GM21390 (cell line): ENCODE data around the gene KLHL6.
"Not testable (repeated sequence)": the region's sequence is repeated elsewhere in the genome, so short reads cannot be mapped to it uniquely, and the experiment has no call there.

Experiments used
- ATAC-seq: cut with Tn5 transposase; IDR thresholded peaks from one replicate; pipeline ENCODE4 v1.9.1; 2021; ENCODE audit not compliant: unreplicated experiment

The KLHL6 gene

DNA sequence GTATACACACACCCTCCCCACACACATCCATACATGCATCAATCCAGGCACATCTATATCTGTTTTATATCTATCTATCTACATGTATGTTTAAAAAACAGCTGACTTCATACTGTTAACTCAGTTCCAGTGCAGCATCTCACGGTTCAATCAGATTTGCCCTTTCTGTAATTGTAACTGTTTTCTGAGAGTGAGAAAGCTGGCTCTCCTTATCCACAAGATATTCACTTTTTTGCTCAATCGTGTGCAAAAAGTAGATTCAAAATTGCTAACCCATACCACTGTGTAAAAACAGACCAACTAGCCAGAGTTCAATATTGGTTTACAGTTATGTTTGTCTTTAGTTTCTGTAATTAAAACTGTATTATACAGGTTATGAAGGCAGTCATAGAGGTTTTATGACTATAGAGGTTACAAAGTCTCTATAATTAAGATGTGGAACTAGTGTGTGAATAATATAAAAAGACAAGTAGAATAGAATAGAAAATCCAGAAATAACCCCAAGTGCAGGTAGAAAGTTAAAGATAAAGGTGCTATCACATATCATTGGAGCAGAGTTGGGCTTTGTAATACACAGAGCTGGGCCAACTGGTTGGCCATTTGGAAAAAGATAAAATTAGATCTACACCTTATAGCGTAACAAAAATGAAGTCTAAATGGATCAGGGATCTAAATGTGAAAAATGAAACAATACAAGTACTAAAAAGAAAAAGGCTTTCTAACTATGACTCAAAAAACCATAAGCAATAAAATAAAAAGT, 107.0 kb downstream of the KLHL6 start:
- ATAC-seq, result no peak

GRCh38 chr3:183447206-183448001, 108.1 kb downstream of the KLHL6 start:
- peak; percentile 85 for ATAC-seq

- ATAC-seq, result no peak
Measured at GRCh38 chr3:183446838-183447205, 108.7 kb downstream of the KLHL6 start.

DNA sequence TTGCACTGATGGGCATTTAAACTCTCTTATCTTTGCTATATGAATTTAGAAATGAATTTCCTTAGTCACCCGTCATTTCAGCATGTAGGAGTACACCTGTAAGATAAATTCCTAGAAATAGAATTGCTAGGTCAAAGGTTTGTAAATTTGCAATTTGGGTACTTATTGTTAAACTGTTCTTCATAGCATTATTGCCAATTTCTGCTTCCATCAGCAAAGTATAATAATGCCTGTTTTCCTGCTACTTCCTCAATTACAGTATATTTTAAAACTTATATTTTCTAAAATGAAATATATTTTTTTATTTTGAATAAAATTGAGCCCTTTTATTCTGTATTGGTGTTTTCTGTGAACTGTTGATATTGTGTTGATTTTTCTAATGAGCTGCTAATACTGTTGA, 110.8 kb downstream of the KLHL6 start:
- no peak for ATAC-seq

- ATAC-seq, result no peak
Measured at GRCh38 chr3:183443395-183444385, 111.8 kb downstream of the KLHL6 start.

GRCh38 chr3:183442994-183443393, 112.5 kb downstream of the KLHL6 start:
- ATAC-seq, result no peak

GRCh38 chr3:183440521-183440920, 115.0 kb downstream of the KLHL6 start:
- ATAC-seq, result not testable (repeated sequence)

- no peak for ATAC-seq
Measured at GRCh38 chr3:183439515-183439914, 116.0 kb downstream of the KLHL6 start.

GRCh38 chr3:183438735-183439134, 116.8 kb downstream of the KLHL6 start:
- ATAC-seq, result no peak

GRCh38 chr3:183437666-183438564, 117.6 kb downstream of the KLHL6 start:
- no peak for ATAC-seq
